GM12873 (cell line): ENCODE data around the gene ATG7.

Experiments used
- CTCF ChIP-seq: IDR thresholded peaks from 2 replicates; pipeline ENCODE4 v1.5.1; 2012; ENCODE audit warnings: low read depth, mild to moderate bottlenecking, moderate library complexity, low read length, control low read depth; ENCODE audit not compliant: insufficient read depth; ENCODE audit errors: missing control alignments

ATG7 gene

GRCh38 chr3:11335056-11335608, 62.9 kb downstream of the ATG7 start:
- TF ChIP-seq CTCF: peak; percentile 63

- no peak for TF ChIP-seq CTCF
These were observed 67.3 kb downstream of the ATG7 start for GRCh38 chr3:11339541-11339940.

GRCh38 chr3:11346416-11346815, 74.2 kb downstream of the ATG7 start:
- TF ChIP-seq CTCF: no peak

- TF ChIP-seq CTCF: no peak
These were observed 77.2 kb downstream of the ATG7 start for GRCh38 chr3:11349446-11349845.

- TF ChIP-seq CTCF: no peak
These were observed 78.2 kb downstream of the ATG7 start for GRCh38 chr3:11350374-11350773.

- no peak for TF ChIP-seq CTCF
These were observed 79.3 kb downstream of the ATG7 start for GRCh38 chr3:11351451-11351850.

GRCh38 chr3:11356269-11356668, 84.1 kb downstream of the ATG7 start:
- TF ChIP-seq CTCF: no peak
